NOMO-1 (cell line): ENCODE results near the gene ACSS1.

Experiments used
- DNase-seq, 2 experiments: peaks; one replicate each; lab custom pipeline; 2025; ENCODE audit not compliant: unreplicated experiment in 2 of 2; lab: John Stamatoyannopoulos, UW

The ACSS1 gene

DNA sequence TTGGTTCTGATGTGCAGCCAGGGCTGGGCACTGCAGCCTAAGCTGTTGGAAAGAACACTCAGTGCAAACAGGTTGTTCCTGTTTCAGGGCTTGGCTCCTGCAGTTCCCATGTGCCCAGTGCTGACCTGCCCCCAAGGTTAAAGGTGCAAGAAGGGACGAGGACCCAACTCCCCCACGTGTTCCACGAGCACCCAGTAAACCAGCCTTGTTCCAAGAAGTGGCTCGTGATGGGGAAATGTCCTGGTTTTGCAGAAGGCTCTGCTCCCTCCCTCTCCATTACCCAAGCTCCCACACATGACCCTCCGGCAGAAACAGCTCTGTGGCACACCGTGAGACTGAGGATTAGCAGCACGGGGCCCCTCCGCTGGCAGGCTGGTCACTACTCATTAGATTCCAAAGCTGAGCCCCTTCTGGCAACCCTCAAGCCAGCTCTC lies 9.4 kb downstream of the ACSS1 start:
- no peak for DNase-seq

- no peak for DNase-seq
These were observed 10.2 kb downstream of the ACSS1 start for GRCh38 chr20:25047766-25048165.

GRCh38 chr20:25046736-25047666 lies 10.9 kb downstream of the ACSS1 start:
- DNase-seq, result no peak

DNA sequence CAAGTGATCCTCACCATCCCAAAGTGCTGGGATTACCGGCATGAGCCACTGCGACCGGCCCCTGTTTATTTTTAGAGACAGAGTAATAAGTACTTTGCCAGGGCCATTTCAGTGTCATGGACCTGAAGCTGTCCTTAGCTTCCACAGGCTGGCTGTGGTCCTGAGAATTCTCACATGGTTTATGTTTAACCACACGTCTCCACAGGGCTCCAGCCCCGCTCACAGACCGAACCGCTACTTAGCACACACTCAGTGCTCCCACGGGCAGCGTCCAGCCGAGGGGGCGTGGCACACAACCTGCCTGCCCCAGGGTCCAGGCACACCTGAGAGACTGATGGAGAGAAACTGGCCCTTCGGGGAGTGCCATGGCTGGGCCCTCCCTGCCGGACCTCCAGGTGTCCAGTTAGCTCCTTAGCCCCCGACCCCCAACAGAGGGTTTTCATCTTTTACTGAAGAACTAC lies 11.7 kb downstream of the ACSS1 start:
- DNase-seq, result no peak

DNA sequence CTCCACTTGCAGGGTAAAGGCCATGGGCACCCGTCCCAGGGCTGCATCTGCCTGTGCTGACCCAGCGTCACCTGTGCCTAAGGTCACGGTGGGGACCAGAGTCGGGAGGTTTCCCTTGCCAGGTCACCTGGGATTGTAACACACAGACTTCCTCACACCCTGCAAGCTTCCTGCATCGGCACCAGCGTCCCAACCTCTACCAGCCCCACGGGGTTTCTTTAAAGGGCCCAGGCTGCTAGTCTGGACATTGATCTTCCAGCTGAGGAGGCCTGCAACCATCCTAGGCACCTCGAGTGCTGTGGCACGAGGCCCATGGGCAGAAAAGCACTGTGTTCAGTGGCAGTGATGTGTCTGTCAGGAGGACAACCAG lies 12.6 kb downstream of the ACSS1 start:
- DNase-seq, result no peak

DNA sequence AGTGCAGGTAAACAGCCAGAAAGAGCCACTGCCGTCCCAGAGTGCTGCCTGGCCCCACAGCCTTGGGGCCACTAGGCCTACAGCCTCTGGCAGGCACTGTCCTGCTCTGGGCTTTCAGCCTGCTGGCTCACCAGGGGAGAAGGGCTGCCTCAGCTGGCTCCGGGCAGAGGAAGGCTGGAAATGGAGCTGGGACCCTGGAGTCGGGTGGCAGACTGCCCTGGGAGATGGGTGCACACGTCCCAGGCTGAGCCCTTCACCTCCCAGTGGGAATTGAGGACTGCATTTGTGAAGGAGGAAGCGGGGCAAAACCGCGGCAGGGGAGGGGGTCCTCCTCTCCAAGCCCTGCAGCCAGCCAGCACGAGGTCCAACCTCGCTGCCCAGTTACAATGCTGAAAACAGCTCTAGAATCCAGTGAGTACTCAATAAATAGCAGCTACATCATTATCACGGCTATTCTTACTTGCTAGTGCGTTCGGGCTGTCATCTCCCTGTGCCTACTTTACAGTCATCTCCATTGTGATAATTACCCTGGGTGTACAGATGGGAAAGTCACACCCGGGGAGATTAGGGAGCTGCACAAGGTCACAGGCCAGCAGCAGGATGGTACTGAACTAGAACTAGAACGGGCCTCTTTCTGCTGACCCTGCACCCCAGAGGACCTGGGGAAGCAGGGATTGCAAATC lies 13.1 kb downstream of the ACSS1 start:
- DNase-seq, result no peak

DNA sequence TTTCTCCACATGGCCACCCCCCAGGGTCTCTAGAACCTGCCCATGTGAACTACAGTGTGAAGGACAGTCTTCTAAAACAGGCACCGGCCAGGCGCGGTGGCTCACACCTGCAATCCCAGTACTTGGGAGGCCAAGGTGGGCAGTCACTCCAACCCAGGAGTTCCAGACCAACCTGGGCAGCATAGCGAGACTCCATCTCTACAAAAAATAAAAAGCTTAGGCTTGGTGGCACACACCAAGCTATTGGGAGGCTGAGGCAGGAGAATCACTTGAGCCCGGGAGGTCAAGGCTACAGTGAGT lies 13.7 kb downstream of the ACSS1 start:
- no peak for DNase-seq

DNA sequence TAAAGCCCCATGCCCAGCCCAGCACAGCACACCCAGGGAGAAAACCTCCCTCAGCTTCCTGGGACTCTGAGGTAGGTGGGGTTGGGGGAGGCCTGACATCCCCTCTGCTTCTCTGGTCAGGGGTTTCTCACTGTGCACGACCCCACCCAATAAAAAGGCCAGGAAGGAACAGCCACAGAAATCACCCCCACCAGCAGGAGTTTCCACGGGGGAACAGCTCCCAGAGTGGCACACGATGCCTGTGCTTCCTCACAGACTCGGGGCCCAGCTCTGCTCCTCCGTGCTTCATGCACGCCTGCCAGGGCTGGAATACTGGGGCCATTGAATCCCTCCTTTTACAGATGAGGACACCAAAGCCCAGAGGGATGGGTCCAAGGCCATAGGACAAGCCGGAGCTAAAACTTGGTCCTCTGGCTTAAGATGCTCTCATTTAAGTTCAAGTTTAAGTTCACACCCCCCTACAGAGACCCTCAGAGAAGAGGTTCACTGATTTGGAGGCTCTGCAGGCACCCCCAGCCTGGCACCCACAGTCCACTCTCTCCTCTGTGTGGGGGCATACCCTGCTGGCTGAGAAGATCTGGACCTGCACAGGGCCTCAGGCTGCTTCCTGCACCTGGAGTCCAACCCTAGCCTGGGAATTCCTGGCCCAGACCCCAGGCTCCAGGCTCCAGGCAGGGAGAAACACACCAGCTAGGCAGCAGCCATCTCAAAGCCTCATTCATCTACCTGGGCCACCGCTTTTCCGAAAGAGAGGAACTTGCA lies 14.3 kb downstream of the ACSS1 start:
- DNase-seq, result no peak

GRCh38 chr20:25042531-25043498 lies 15.1 kb downstream of the ACSS1 start:
- DNase-seq, result peak; percentile 66 to 80

DNA sequence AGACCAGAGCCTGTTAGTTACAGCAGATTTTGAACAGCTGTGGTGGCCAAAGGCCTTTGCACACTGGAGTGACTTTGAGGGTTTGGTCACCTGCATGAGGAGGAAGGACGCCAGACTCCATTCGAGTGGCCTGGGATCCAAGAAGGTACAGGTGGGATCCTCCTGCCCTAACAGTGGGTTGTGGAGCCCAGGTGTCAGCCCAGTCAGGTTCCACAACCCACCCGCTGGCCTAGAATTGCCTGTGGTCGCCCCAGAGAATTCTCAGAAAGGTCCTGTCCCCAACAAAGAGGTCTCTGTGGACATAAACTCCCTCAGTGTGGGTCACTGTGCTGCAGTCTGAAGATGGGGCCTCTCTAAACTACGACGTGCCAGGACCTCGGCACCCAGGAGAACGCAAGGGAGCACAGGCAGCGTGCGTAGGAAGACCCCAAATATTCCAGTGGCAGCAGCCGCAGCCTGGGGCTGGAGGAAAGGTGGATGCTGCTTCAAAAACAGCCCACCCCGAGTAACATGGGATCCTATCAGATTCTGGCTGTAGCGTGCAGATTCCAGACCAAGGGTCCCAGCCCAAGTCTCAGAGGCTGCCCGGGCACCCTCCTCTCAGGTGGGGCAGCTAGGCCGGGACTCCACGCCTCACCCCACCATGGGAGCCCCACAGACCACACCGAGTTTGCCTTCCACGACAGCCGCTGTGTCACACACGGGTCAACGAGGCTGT lies 16.0 kb downstream of the ACSS1 start:
- DNase-seq, result no peak

GRCh38 chr20:25040438-25040831 lies 17.5 kb downstream of the ACSS1 start:
- no peak for DNase-seq

GRCh38 chr20:25039697-25040437 lies 18.1 kb downstream of the ACSS1 start:
- no peak for DNase-seq

DNA sequence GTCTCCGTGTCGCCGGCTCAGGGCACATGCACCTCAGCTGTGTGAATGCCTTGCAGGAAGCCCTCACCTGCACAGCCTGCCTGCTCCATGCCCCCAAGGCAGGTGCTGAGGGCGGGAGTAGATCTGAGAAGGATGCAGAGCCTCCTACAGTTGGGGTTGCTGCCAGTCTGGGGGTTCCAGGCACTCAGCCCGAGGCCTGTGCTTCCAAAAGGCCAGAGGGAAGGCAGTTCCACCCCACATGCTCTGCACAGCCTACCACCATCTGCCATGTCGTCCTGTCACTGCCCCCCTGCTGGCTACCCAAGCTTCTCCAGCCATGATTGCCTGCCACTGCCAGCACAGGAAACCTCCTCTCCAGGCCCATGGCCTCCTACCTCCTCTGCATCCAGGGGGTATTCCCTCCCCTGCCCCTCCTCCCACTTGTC lies 19.3 kb downstream of the ACSS1 start:
- no peak for DNase-seq

DNA sequence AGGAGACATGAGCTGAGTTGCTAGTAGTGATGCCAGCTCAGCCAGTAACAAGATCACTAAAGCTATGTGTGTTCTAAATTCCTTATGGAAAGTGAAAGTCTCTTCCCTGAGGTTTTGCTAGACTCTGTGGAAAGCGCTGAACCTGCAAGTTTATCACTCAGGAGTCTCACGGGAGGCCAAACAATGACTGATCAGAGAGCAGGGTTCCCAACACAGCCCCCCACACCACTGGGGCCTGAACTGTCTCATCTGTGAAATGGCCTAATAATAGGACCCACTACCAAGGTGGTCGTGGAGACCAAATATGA lies 19.9 kb downstream of the ACSS1 start:
- no peak for DNase-seq

GRCh38 chr20:25037288-25038102 lies 20.4 kb downstream of the ACSS1 start:
- peak in 1 of 2 experiments; percentile 1 for DNase-seq

DNA sequence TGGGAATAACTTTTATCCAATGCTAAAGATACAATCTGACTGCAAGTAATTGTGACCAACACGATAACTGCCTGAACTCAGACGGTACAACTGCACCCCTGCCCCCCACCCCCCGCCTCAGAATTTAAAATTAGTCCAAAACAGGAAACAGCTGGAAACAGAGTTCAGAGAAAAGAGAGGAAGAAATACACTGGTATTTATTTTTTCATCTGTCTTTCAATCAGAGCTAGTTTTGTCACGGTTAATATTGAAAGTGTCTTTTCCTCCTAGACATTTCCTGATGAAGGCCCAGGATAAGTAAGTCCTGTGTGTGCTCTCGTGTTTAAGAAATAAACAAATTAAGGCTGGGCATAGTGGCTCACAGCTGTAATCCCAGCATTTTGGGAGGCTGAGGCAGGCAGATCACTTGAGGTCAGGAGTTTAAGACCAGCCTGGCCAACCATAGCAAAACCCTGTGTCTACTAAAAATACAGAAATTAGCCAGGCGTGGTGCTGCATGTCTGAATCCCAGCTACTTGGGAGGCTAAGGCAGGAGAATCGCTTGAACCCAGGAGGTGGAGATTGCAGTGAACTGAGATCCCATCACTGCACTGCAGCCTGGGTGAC lies 21.5 kb downstream of the ACSS1 start:
- no peak for DNase-seq

DNA sequence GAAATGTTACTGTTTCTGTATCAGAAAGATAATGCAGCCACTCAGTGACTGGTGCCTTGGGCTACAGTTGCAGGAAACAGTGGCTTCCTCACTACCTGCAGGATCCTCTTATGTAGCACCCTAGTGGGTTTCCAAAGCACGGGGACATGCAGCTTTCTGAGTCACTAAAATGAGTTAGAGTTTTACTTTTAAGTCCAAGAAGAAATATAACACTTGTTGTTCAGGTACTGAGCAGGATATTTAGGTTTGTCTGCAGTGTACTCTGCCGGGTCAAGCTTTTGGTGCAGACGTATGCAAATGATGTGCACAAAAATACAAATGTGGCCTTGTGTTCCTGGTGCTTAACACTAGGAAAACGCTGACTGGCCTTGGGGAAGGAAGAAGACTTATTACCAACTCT lies 22.0 kb downstream of the ACSS1 start:
- no peak for DNase-seq

- DNase-seq, result no peak
These were observed 24.0 kb downstream of the ACSS1 start for GRCh38 chr20:25033924-25034300.
